Activated CD4-positive, alpha-beta T cell treated with anti-CD3 and anti-CD28 coated beads for 36 hours (primary cell): ENCODE data around the gene UBE2Q2. TPM values are rescaled to one million over a fixed set of nuclear protein-coding genes. Genes with fewer than 3 reads are reported as not detected.
A peak's percentile ranks its signal among the peaks of the same experiment; 100 is the strongest.

ENCODE experiments used
- ATAC-seq: fragments of 200-7000 bp; cut with Tn5 transposase; one replicate; pipeline ENCODE4 v1.10.0; 2021; ENCODE audit warnings: mild to moderate bottlenecking, moderate library complexity
- CTCF ChIA-PET: fragments of 350-600 bp; sonication (Branson Sonifier 250); formaldehyde crosslinking; loops from one replicate; lab custom pipeline; 2021; ENCODE audit warnings: antibody characterized with exemption; lab: Charles Lee
- POLR2A ChIA-PET: fragments of 350-600 bp; sonication (Branson Sonifier 250); formaldehyde crosslinking; loops from one replicate; lab custom pipeline; 2021; ENCODE audit warnings: antibody characterized with exemption, inconsistent platforms; lab: Charles Lee
- DNase-seq: peaks from one replicate; pipeline ENCODE4 v3.0.0-alpha.2; 2020
- H3K27ac Mint-ChIP-seq: one replicate; pipeline ENCODE4 v1.8.0; 2021; ENCODE audit warnings: mixed read lengths
- H3K27me3 Mint-ChIP-seq: one replicate; pipeline ENCODE4 v1.8.0; 2021; ENCODE audit warnings: mixed read lengths
- H3K36me3 Mint-ChIP-seq: one replicate; pipeline ENCODE4 v1.8.0; 2021; ENCODE audit warnings: low read depth, mixed read lengths
- H3K4me1 Mint-ChIP-seq: one replicate; pipeline ENCODE4 v1.8.0; 2021; ENCODE audit warnings: mixed read lengths
- H3K4me3 Mint-ChIP-seq: one replicate; pipeline ENCODE4 v1.8.0; 2021; ENCODE audit warnings: mild to moderate bottlenecking, moderate library complexity, mixed read lengths
- H3K9me3 Mint-ChIP-seq: one replicate; pipeline ENCODE4 v1.8.0; 2021; ENCODE audit warnings: low read depth, mixed read lengths
- intact Hi-C, 2 experiments: fragments of 100-400 bp; cut with DNase I in 1 of 2; cut with micrococcal nuclease in 1 of 2; formaldehyde crosslinking; loops; one replicate each; pipeline versions ENCODE4 v1.14.2 to v1.15.1; 2022 to 2024; cut with DNase I, micrococcal nuclease
- total RNA-seq, 2 experiments: library from RNA; stranded (reverse); gene quantifications; one replicate each; pipeline ENCODE4 v1.2.3, GENCODE V29; 2021

The UBE2Q2 gene
- total RNA-seq, 2 experiments from 2014 or later = 14.9 to 15.1 TPM

DNA sequence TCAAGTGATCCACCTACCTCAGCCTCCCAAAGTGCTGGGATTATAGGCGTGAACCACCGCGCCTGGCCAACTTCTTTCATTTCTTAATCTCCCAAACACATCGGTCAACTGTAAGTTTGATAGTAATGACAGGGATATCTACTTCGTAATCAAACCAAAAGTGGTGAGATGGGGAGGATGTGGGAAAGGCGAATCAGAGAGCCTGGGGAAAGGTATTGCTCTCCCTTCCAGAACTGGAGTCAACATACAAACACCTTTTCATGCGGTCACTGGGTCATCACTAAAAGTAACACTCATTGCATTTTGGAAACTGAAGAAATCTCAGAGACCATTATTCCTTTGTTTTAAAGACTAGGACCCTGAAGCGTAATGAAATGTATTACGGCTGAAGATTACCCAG lies 14.8 kb upstream of the UBE2Q2 start:
- no peaks in the 10 kb centered on the region for H3K4me1 Mint-ChIP-seq

DNA sequence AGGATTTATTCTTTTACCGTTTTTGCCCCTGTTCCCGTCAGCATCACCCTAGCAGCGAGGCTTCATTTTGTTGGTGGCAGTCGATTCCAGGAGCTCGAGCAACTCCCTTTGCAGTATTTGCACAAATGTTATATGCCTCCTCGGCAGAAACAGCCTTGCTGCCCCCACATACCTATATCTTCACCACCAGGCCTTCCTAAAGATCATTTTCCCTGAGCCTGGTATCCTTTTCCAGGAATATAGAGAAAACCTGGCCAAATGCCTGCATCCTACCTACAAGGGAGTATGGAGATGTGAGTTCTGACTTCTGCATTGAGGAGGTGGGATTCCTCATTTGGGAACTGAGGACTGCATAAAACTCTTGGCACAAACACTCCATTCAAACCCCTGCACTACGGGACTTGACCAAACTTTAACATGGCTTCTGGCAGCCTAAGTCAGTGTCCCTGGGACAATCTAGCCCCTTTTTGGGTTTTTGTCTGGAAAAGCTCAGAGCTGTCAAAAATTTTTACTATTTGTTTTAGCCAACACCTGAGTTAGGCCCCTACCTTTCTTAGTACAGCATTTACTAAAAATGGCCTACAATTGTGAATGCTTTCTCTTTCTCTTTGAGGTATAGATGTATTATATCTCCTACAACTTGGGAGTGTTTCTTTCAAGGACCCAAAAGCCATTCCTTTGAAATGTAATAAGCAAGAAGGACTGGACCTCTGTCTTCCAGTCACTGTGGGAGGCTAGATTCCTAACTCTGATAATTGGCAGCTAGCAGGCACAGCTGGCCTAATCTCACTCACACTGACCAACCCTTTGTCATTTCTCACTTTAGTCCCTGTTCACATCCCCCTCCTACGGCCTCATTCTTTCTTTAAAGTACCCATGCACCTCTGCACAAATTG lies 12.1 kb upstream of the UBE2Q2 start:
- ChIA-PET CTCF (interaction anchor here (0.7 kb wide), 1 partner anchor 16 kb away, joined by 3 read pairs; no protein-coding TSS in a partner anchor), POLR2A (interaction anchor here (0.6 kb wide), 1 partner anchor 68 kb away, joined by 3 read pairs; no protein-coding TSS in a partner anchor)
- ATAC-seq = no peak
- DNase-seq = no peak
- no peaks in the 10 kb centered on the region for H3K9me3 Mint-ChIP-seq
- no peaks in the 10 kb centered on the region for H3K36me3 Mint-ChIP-seq
- peaks cover 3% of the 10 kb centered on the region for H3K27me3 Mint-ChIP-seq
- H3K4me3 Mint-ChIP-seq = no peak overlapping the region
- H3K4me1 Mint-ChIP-seq = no peaks in the 10 kb centered on the region
- intact Hi-C loops = no loop called here
- H3K27ac Mint-ChIP-seq = no peak overlapping the region

More for the DNA sequence above, 14.8 kb upstream of the UBE2Q2 start:
- H3K27me3 Mint-ChIP-seq = peaks cover 3% of the 10 kb centered on the region
- H3K9me3 Mint-ChIP-seq = no peaks in the 10 kb centered on the region
- H3K27ac Mint-ChIP-seq = no peak overlapping the region
- ChIA-PET CTCF (no interaction called here), POLR2A (interaction anchor here (0.7 kb wide), 1 partner anchor 181 kb away, joined by 3 read pairs; the partner anchor contains the start of gene SNX33)
- ATAC-seq (no peak), DNase-seq (no peak)
- no peak overlapping the region for H3K4me3 Mint-ChIP-seq
- intact Hi-C loops = no loop called here
- no peaks in the 10 kb centered on the region for H3K36me3 Mint-ChIP-seq

DNA sequence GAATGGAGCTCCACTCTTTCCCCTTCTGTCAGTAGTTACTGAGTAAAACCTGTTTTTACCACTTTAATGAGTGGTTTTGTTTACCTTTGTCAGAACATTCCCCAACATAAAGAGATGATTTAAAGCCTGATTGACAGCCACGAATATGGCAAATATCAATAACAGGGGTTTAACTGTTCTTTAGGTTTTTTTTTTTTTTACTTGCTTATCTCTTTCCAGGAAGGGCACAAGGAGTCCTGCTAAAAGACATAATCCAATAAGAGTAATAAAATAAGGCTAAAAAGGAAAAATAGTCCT lies 11.5 kb upstream of the UBE2Q2 start:
- POLR2A ChIA-PET = interaction anchor here (0.6 kb wide), 1 partner anchor 67 kb away, joined by 3 read pairs; no protein-coding TSS in a partner anchor
- H3K4me1 Mint-ChIP-seq = no peaks in the 10 kb centered on the region
- no peak overlapping the region for H3K27ac Mint-ChIP-seq
- no peaks in the 10 kb centered on the region for H3K9me3 Mint-ChIP-seq
- no peaks in the 10 kb centered on the region for H3K36me3 Mint-ChIP-seq
- no peak overlapping the region for H3K4me3 Mint-ChIP-seq
- DNase-seq (no peak), ATAC-seq (no peak)
- intact Hi-C loops = no loop called here
- CTCF ChIA-PET = interaction anchor here (0.7 kb wide), 2 partner anchors 13 to 15 kb away, joined by 3 read pairs; no protein-coding TSS in a partner anchor
- H3K27me3 Mint-ChIP-seq = peaks cover 3% of the 10 kb centered on the region

DNA sequence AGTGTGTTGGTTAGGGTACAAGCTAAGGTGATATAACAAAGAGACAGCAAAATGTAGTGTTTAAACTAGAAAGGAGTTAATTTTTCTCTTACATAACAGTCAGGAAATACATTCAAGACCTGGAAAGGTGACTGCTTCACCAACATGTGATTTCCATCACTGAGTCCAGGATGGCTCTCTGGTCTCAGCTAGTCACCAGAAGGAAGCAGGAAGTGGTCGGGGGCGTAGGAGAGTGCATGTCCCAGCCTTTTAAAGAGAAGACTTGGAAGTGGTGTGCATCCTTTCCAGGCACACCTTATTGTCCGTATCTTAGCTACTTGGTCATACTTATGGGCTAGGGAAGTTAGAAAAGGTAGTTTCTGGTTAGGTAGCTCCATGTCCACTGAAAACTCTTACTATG lies 11.1 kb upstream of the UBE2Q2 start:
- Mint-ChIP-seq H3K4me3 (no peak overlapping the region), H3K9me3 (no peaks in the 10 kb centered on the region), H3K27ac (no peak overlapping the region), H3K27me3 (peaks cover 3% of the 10 kb centered on the region), H3K4me1 (no peaks in the 10 kb centered on the region), H3K36me3 (no peaks in the 10 kb centered on the region)
- ChIA-PET POLR2A (interaction anchor here (0.6 kb wide), 1 partner anchor 67 kb away, joined by 3 read pairs; no protein-coding TSS in a partner anchor), CTCF (interaction anchor here (0.7 to 1.1 kb wide), 3 partner anchors 13 to 18 kb away, joined by 3 read pairs; no protein-coding TSS in a partner anchor)
- DNase-seq (no peak), ATAC-seq (no peak)
- intact Hi-C loops = no loop called here

DNA sequence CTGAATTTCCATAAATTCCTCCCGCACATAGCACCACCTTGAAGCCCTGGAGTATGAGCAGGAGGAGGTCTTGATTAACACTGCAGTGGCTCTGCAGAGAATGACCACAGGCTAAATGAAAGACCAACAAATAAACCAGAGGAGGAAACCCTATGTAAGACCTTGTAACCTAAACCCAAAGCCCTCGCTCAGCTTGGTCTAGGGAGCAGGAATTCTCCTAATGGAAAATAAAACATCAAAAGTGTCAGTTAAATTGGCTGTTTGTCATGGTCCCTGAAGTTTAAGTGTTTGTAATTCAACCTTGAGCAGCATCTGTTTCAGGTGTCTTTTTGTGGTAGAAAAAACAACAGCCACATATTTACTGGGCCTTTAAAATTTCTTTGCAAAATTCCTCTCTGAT lies 9.2 kb upstream of the UBE2Q2 start:
- DNase-seq (no peak), ATAC-seq (no peak)
- no peaks in the 10 kb centered on the region for H3K4me1 Mint-ChIP-seq
- H3K4me3 Mint-ChIP-seq = no peak overlapping the region
- POLR2A ChIA-PET = no interaction called here
- H3K27me3 Mint-ChIP-seq = peaks cover under 1% of the 10 kb centered on the region
- intact Hi-C loops = no loop called here
- no peak overlapping the region for H3K27ac Mint-ChIP-seq
- CTCF ChIA-PET = interaction anchor here (1.2 kb wide), 1 partner anchor 12 kb away, joined by 3 read pairs; no protein-coding TSS in a partner anchor
- no peaks in the 10 kb centered on the region for H3K36me3 Mint-ChIP-seq
- H3K9me3 Mint-ChIP-seq = no peaks in the 10 kb centered on the region

DNA sequence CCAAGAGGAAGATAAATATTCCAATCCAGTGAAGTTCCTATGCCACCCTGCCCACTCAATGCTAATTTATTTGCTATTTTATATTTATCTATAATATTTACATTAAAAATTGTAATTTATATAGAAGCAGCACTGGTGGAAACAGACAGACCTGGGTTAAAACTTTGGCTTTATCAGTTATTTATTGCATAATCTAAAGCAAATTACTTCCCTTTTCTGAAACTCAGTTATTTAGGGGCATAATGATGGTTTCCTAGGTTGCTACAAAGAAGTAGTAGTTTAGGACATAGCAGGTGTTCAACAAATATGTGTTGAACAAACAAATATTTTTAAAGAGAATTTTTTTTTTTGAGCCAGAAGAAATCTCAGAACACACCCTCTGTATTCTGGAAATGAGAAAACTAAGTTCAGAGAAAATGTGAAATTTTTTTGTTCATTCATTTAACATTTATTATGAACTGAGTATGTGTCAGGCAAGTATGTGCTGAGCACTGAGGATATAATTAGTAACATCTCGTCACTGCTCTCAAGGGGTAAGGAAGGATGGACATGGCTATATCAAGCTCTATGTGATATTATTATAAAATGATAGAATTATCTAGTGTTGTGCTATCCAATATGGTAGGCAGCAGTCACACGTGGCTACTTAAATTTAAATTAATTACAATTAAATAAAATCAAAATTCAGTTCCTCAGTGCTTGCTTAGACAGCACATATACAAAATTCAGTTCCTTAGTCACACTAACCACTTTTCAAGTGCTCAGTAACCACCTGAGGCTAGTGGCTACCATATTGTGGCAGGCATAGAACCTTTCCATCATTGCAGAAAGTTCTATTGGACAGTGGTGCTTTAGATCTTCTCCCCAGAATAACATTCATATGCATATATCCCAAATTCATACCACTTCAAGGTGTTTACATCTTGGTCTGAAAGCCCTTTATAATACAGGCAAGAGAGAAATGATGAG lies 7.0 kb upstream of the UBE2Q2 start:
- no peak overlapping the region for H3K4me3 Mint-ChIP-seq
- H3K4me1 Mint-ChIP-seq = no peaks in the 10 kb centered on the region
- H3K27me3 Mint-ChIP-seq = no peaks in the 10 kb centered on the region
- no peak overlapping the region for H3K27ac Mint-ChIP-seq
- H3K9me3 Mint-ChIP-seq = no peaks in the 10 kb centered on the region
- DNase-seq = no peak
- no peaks in the 10 kb centered on the region for H3K36me3 Mint-ChIP-seq
- intact Hi-C loops = no loop called here
- ChIA-PET POLR2A (interaction anchor here (0.6 kb wide), 1 partner anchor 224 kb away, joined by 5 read pairs; the partner anchor contains the start of gene TMEM266), CTCF (interaction anchor here (0.6 to 1.5 kb wide), 4 partner anchors 9 to 468 kb away, joined by 3 to 6 read pairs (median 4); partner anchors contain the start of gene MAN2C1)
- ATAC-seq = no peak

DNA sequence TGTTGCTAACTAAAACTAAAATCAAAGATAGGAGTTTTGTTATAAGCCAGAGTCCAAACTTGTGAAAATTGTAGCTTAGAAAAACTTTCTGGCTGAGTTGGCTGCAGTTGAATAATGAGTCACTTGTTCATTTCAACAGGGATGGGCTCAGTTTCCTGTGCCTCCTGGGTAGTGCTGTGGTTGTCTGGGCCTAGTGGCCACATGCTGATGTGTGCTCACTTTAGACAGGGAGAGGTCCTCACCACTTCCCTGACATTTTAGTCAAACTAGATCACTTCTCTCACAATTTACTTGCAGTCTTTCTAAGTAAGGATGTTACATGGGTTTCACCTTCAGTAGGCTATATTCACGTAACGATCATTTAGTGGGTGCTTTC lies 6.3 kb upstream of the UBE2Q2 start:
- Mint-ChIP-seq H3K27ac (no peak overlapping the region), H3K9me3 (no peaks in the 10 kb centered on the region), H3K27me3 (peaks cover 4% of the 10 kb centered on the region), H3K4me1 (no peaks in the 10 kb centered on the region), H3K36me3 (no peaks in the 10 kb centered on the region), H3K4me3 (no peak overlapping the region)
- POLR2A ChIA-PET = interaction anchor here (0.6 kb wide), 1 partner anchor 223 kb away, joined by 5 read pairs; the partner anchor contains the start of gene TMEM266
- CTCF ChIA-PET = interaction anchor here (0.6 to 1.5 kb wide), 4 partner anchors 10 to 468 kb away, joined by 3 to 6 read pairs (median 4); partner anchors contain the start of gene MAN2C1
- intact Hi-C loops = no loop called here
- DNase-seq (peak; percentile 76), ATAC-seq (peak; percentile 98)

DNA sequence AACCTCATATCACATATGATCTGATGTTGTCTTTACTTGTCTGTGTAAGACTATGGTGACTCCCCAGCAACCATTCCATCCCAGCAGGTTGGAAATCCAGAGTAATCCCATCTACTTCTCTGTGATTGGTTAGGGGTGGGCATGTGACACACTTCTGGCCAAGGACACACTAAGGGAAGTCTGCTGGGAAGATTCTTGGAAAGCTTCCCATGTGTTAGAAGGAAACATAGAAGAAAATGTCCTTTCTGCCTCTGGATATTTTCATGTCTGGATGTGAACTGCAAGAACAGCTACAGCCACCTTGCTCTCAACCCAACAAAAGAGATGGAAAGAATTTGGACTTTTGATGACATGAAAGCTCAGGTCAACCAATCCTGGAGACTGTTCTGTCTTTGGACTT lies 2.6 kb upstream of the UBE2Q2 start:
- CTCF ChIA-PET = interaction anchor here (2.2 kb wide), 1 partner anchor 38 kb away, joined by 6 read pairs; no protein-coding TSS in a partner anchor
- intact Hi-C loops = loop anchor here in 1 of 2 experiments (5.0 kb wide), 2 partner anchors 213 to 472 kb away; partner anchors contain the start of genes ETFA and SNUPN

DNA sequence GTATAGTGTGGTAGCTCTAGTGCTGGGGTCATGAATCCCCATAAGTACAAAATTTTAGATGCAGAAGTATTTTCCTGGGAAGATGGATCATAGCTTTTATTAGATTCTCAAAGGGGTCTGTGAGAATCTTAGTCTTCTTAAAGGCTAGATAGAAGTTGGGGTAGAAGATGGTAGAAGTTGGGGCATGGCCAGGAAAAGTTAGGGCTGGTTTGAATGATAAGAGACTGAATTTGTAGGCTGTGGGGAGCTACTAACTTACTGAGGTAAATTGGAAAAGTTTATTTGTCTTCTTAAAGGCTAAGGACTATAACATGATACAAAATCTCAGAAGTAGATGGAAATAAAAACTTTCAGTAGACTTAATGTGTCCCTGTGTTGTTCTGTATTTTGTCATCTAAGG lies 1.6 kb upstream of the UBE2Q2 start:
- H3K27ac Mint-ChIP-seq = no peak overlapping the region
- ChIA-PET POLR2A (no interaction called here), CTCF (interaction anchor here (0.7 to 2.2 kb wide), 2 partner anchors 39 to 78 kb away, joined by 3 to 6 read pairs; no protein-coding TSS in a partner anchor)
- H3K27me3 Mint-ChIP-seq = peaks cover 9% of the 10 kb centered on the region
- no peak for ATAC-seq
- no peak for DNase-seq
- no peak overlapping the region for H3K4me3 Mint-ChIP-seq
- H3K36me3 Mint-ChIP-seq = peaks cover 15% of the 10 kb centered on the region
- no peaks in the 10 kb centered on the region for H3K9me3 Mint-ChIP-seq
- peaks cover 22% of the 10 kb centered on the region for H3K4me1 Mint-ChIP-seq
- intact Hi-C loops = loop anchor here (2.0 to 5.0 kb wide), 4 partner anchors 63 to 471 kb away; partner anchors contain the start of genes ETFA (in 1 of the 2), SIN3A (in 1 of the 2) and SNUPN (in 1 of the 2)

More for the DNA sequence above, 2.6 kb upstream of the UBE2Q2 start:
- Mint-ChIP-seq H3K4me1 (peaks cover 15% of the 10 kb centered on the region), H3K27ac (no peak overlapping the region), H3K4me3 (no peak overlapping the region), H3K9me3 (no peaks in the 10 kb centered on the region), H3K27me3 (peaks cover 9% of the 10 kb centered on the region), H3K36me3 (peaks cover 12% of the 10 kb centered on the region)
- no peak for ATAC-seq
- DNase-seq = no peak
- POLR2A ChIA-PET = interaction anchor here (0.6 kb wide), 1 partner anchor 287 kb away, joined by 10 read pairs; no protein-coding TSS in a partner anchor
